H9 (cell line): Measurements from ENCODE around the gene CORO7. TPM values are rescaled to one million over a fixed set of nuclear protein-coding genes. Genes with fewer than 3 reads are reported as not detected.

Source experiments
- DNase-seq: peaks from one replicate; pipeline ENCODE4 v3.0.0-alpha.2; 2017
- H2AFZ ChIP-seq: one replicate; pipeline ENCODE4 v1.6.1; 2013; ENCODE audit warnings: mild to moderate bottlenecking, low read length, control low read depth, moderate library complexity
- H2AK5ac ChIP-seq: 2 replicates; pipeline ENCODE4 v1.6.1; 2013; ENCODE audit warnings: low read length, control low read depth, mixed read lengths; ENCODE audit not compliant: insufficient read length
- H2BK120ac ChIP-seq: one replicate; pipeline ENCODE4 v1.6.1; 2013; ENCODE audit warnings: low read depth, mild to moderate bottlenecking, low read length, control low read depth, inconsistent platforms; ENCODE audit not compliant: poor library complexity, severe bottlenecking
- H2BK12ac ChIP-seq: 2 replicates; pipeline ENCODE4 v1.6.1; 2013; ENCODE audit warnings: low read length, control low read depth, mixed read lengths, low read depth; ENCODE audit not compliant: insufficient read length
- H2BK15ac ChIP-seq: 2 replicates; pipeline ENCODE4 v1.6.1; 2013; ENCODE audit warnings: low read depth, low read length, control low read depth
- H2BK20ac ChIP-seq: one replicate; pipeline ENCODE4 v1.6.1; 2013; ENCODE audit warnings: low read depth, mild to moderate bottlenecking, low read length, control low read depth, inconsistent platforms; ENCODE audit not compliant: poor library complexity, severe bottlenecking
- H2BK5ac ChIP-seq: 2 replicates; pipeline ENCODE4 v1.6.1; 2013; ENCODE audit warnings: low read length, control low read depth, mixed read lengths; ENCODE audit not compliant: insufficient read length
- H3K14ac ChIP-seq: 2 replicates; pipeline ENCODE4 v1.6.1; 2013; ENCODE audit warnings: low read length, control low read depth; ENCODE audit not compliant: insufficient read depth
- H3K18ac ChIP-seq: 2 replicates; pipeline ENCODE4 v1.6.1; 2013; ENCODE audit warnings: low read depth, mild to moderate bottlenecking, mixed read lengths, low read length, control low read depth; ENCODE audit not compliant: insufficient read length
- H3K23ac ChIP-seq: 2 replicates; pipeline ENCODE4 v1.6.1; 2013; ENCODE audit warnings: low read length, control low read depth, mixed read lengths, low read depth; ENCODE audit not compliant: insufficient read length
- H3K23me2 ChIP-seq: 2 replicates; pipeline ENCODE4 v1.6.1; 2013; ENCODE audit warnings: low read depth, mild to moderate bottlenecking, mixed read lengths, low read length, control low read depth; ENCODE audit not compliant: insufficient read length, poor library complexity, severe bottlenecking
- H3K27ac ChIP-seq: 2 replicates; pipeline ENCODE4 v1.5.1; 2013; ENCODE audit warnings: low read length, control low read depth, mixed read lengths, low read depth; ENCODE audit not compliant: insufficient read length
- H3K27me3 ChIP-seq: 2 replicates; pipeline ENCODE4 v1.6.1; 2013; ENCODE audit warnings: low read length, control low read depth, inconsistent platforms; ENCODE audit not compliant: insufficient read depth
- H3K4ac ChIP-seq: 2 replicates; pipeline ENCODE4 v1.6.1; 2013; ENCODE audit warnings: low read depth, mild to moderate bottlenecking, control low read depth, inconsistent platforms, low read length, moderate library complexity
- H3K4me1 ChIP-seq: 2 replicates; pipeline ENCODE4 v1.6.1; 2013; ENCODE audit warnings: low read length, control low read depth, inconsistent platforms; ENCODE audit not compliant: insufficient read depth
- H3K4me2 ChIP-seq: 2 replicates; pipeline ENCODE4 v1.6.1; 2013; ENCODE audit warnings: low read length, control low read depth, mixed read lengths; ENCODE audit not compliant: insufficient read length, insufficient read depth
- H3K56ac ChIP-seq: 2 replicates; pipeline ENCODE4 v1.6.1; 2013; ENCODE audit warnings: low read depth, mild to moderate bottlenecking, mixed read lengths, low read length, control low read depth; ENCODE audit not compliant: insufficient read length
- H3K79me1 ChIP-seq: 2 replicates; pipeline ENCODE4 v1.6.1; 2013; ENCODE audit warnings: low read depth, mild to moderate bottlenecking, moderate library complexity, low read length, control low read depth, inconsistent platforms; ENCODE audit not compliant: insufficient read depth, poor library complexity, severe bottlenecking
- H3K79me2 ChIP-seq: 2 replicates; pipeline ENCODE4 v1.6.1; 2013; ENCODE audit warnings: low read length, control low read depth, inconsistent platforms; ENCODE audit not compliant: insufficient read depth
- H3K9ac ChIP-seq: 2 replicates; pipeline ENCODE4 v1.6.1; 2013; ENCODE audit warnings: low read length, control low read depth, mixed read lengths; ENCODE audit not compliant: insufficient read length; ENCODE audit errors: extremely low read depth
- H3K9me3 ChIP-seq: one replicate; pipeline ENCODE4 v1.6.1; 2013; ENCODE audit warnings: low read depth, low read length, inconsistent platforms; ENCODE audit not compliant: control insufficient read depth
- H3T11ph ChIP-seq: one replicate; pipeline ENCODE4 v1.6.1; 2013; ENCODE audit warnings: mild to moderate bottlenecking, low read length, control low read depth, inconsistent platforms
- H4K20me1 ChIP-seq: one replicate; pipeline ENCODE4 v1.6.1; 2013; ENCODE audit not compliant: control insufficient read depth, insufficient read length, insufficient read depth
- H4K5ac ChIP-seq: 2 replicates; pipeline ENCODE4 v1.6.1; 2013; ENCODE audit warnings: low read depth, mild to moderate bottlenecking, mixed read lengths, low read length, control low read depth; ENCODE audit not compliant: insufficient read length
- H4K8ac ChIP-seq: replicated peaks from 2 replicates; pipeline ENCODE4 v1.6.1; 2013; ENCODE audit warnings: low read length, control low read depth, mixed read lengths, low read depth; ENCODE audit not compliant: insufficient read length
- H4K91ac ChIP-seq: 2 replicates; pipeline ENCODE4 v1.6.1; 2013; ENCODE audit warnings: low read depth, mild to moderate bottlenecking, moderate library complexity, mixed read lengths, low read length, control low read depth; ENCODE audit not compliant: insufficient read length
- H3K27ac Mint-ChIP-seq, 3 experiments: 2 replicates in 2 of 3; 3 replicates in 1 of 3; pipeline ENCODE4 v1.8.0; 2020 to 2021; ENCODE audit warnings: mixed read lengths in 3 of 3, mild to moderate bottlenecking in 1 of 3, moderate library complexity in 1 of 3
- H3K27me3 Mint-ChIP-seq: 2 replicates; pipeline ENCODE4 v1.8.0; 2021; ENCODE audit warnings: low read depth, mild to moderate bottlenecking, moderate library complexity, mixed read lengths
- H3K36me3 Mint-ChIP-seq, 3 experiments: 2 replicates in 2 of 3; 3 replicates in 1 of 3; pipeline ENCODE4 v1.8.0; 2020 to 2021; ENCODE audit warnings: low read depth in 3 of 3, mixed read lengths in 3 of 3; ENCODE audit not compliant: insufficient read depth in 1 of 3
- H3K4me1 Mint-ChIP-seq, 2 experiments: 2 replicates each; pipeline ENCODE4 v1.8.0; 2020; ENCODE audit warnings: mixed read lengths in 2 of 2
- H3K4me3 Mint-ChIP-seq, 2 experiments: 2 replicates in 1 of 2; 3 replicates in 1 of 2; pipeline ENCODE4 v1.8.0; 2020 to 2021; ENCODE audit warnings: mild to moderate bottlenecking in 2 of 2, mixed read lengths in 2 of 2, moderate library complexity in 1 of 2
- H3K9me3 Mint-ChIP-seq, 2 experiments: 2 replicates in 1 of 2; 3 replicates in 1 of 2; pipeline ENCODE4 v1.8.0; 2020; ENCODE audit warnings: mild to moderate bottlenecking in 2 of 2, mixed read lengths in 2 of 2, moderate library complexity in 1 of 2
- CTCF ChIP-seq: fragments of 200-600 bp; sonication (generic); conservative IDR thresholded peaks from 3 replicates; pipeline ENCODE4 v1.8.0; 2021; ENCODE audit warnings: antibody characterized with exemption, mild to moderate bottlenecking
- whole genome bisulfite sequencing: extraction: QIAGEN DNeasy Blood & Tissue Kit; methylation state at CpG from one replicate; pipeline ENCODE4 v1.1.7; 2013; ENCODE audit warnings: missing lambda C conversion rate, low lambda C conversion rate, mixed read lengths; ENCODE audit not compliant: insufficient read length; ENCODE audit errors: extremely low coverage; 5-methylcytosine and 5-hydroxymethylcytosine counted together
- total RNA-seq: library from RNA; stranded (reverse); gene quantifications from 2 replicates; pipeline ENCODE4 v1.2.1, GENCODE V29; 2021

The CORO7 gene
- total RNA-seq, 1 experiment from 2014 or later: 38.4 TPM

GRCh38 chr16:4365615-4366014, 50.8 kb downstream of the CORO7 start:
- no peak for TF ChIP-seq CTCF
- H3K9ac ChIP-seq: no peak overlapping the region
- peak overlapping the region in 2 of 3 experiments; percentile 61 to 94; a peak in 2 of 7 replicates for H3K27ac Mint-ChIP-seq

More at GRCh38 chr16:4365615-4366014, 50.8 kb downstream of the CORO7 start:
- no peak overlapping the region for H3K23ac ChIP-seq
- H3K79me1 ChIP-seq: no peaks in the 10 kb centered on the region
- no peak overlapping the region for H3K56ac ChIP-seq
- no peak overlapping the region for H2BK120ac ChIP-seq
- H3K18ac ChIP-seq: no peak overlapping the region
- H3K4me1 ChIP-seq: no peaks in the 10 kb centered on the region
- no peaks in the 10 kb centered on the region for H3K27me3 ChIP-seq
- no peak overlapping the region for H2AFZ ChIP-seq
- no peak overlapping the region for H3K4me2 ChIP-seq
- H3K9me3 Mint-ChIP-seq: no peaks in the 10 kb centered on the region
- no peaks in the 10 kb centered on the region for H3K27me3 Mint-ChIP-seq
- H3K79me2 ChIP-seq: no peaks in the 10 kb centered on the region
- no peak overlapping the region for H2BK15ac ChIP-seq
- no peak overlapping the region for H3K4ac ChIP-seq
- no peak overlapping the region for H3K27ac ChIP-seq
- no peak overlapping the region for H3T11ph ChIP-seq
- WGBS: no CpG with 5 or more reads among the region's 12 CpGs
- H2AK5ac ChIP-seq: no peak overlapping the region
- no peak overlapping the region for H3K14ac ChIP-seq
- no peaks in the 10 kb centered on the region for H4K20me1 ChIP-seq
- H2BK12ac ChIP-seq: no peak overlapping the region
- no peak overlapping the region for H2BK20ac ChIP-seq
- H4K91ac ChIP-seq: no peak overlapping the region
- no peaks in the 10 kb centered on the region; a peak in 1 of 7 replicates for H3K36me3 Mint-ChIP-seq
- H4K8ac ChIP-seq: no peak overlapping the region
- no peak overlapping the region for H2BK5ac ChIP-seq
- H3K23me2 ChIP-seq: no peaks in the 10 kb centered on the region
- H3K4me1 Mint-ChIP-seq: no peaks in the 10 kb centered on the region
- H4K5ac ChIP-seq: no peak overlapping the region
- DNase-seq: no peak
- no peak overlapping the region; a peak in 1 of 5 replicates for H3K4me3 Mint-ChIP-seq
- H3K9me3 ChIP-seq: no peaks in the 10 kb centered on the region
